NCI-H1436 treated with DMSO at 0.1 percent for 48 hours (cell line): ENCODE data around the gene TMEM106A.
A peak's percentile ranks its signal among the peaks of the same experiment; 100 is the strongest.
"Not testable (repeated sequence)": the region's sequence is repeated elsewhere in the genome, so short reads cannot be mapped to it uniquely, and the experiment has no call there.

Experiments used
- DNase-seq: peaks from one replicate; lab custom pipeline; 2025; lab: John Stamatoyannopoulos, UW

The TMEM106A gene

GRCh38 chr17:43211480-43212402 lies at the start of gene TMEM106A:
TSS of gene TMEM106A (plus strand) at chr17:43211875. CDS start at chr17:43213042, 1,167 bp downstream.
- no peak for DNase-seq

- not testable (repeated sequence) for DNase-seq
Measured at GRCh38 chr17:43165971-43166370, 45.7 kb upstream of the TMEM106A start.

GRCh38 chr17:43169561-43170139 lies 42.0 kb upstream of the TMEM106A start:
- no peak for DNase-seq

GRCh38 chr17:43170140-43170765 lies 41.4 kb upstream of the TMEM106A start:
- DNase-seq = peak; percentile 96

GRCh38 chr17:43170766-43171585 lies 40.7 kb upstream of the TMEM106A start, which contains the start of gene NBR1:
TSS of gene NBR1 (plus strand) at chr17:43171214. CDS start at chr17:43175800, 4,586 bp downstream.
- peak; percentile 94 for DNase-seq

GRCh38 chr17:43171586-43172487 lies 39.8 kb upstream of the TMEM106A start:
- DNase-seq = no peak

- DNase-seq = no peak
Measured at GRCh38 chr17:43175213-43176118, 36.2 kb upstream of the TMEM106A start.

- DNase-seq = no peak
Measured at GRCh38 chr17:43176119-43176570, 35.5 kb upstream of the TMEM106A start.

- no peak for DNase-seq
Measured at GRCh38 chr17:43183921-43184320, 27.8 kb upstream of the TMEM106A start.

- DNase-seq = not testable (repeated sequence)
Measured at GRCh38 chr17:43186656-43187055, 25.0 kb upstream of the TMEM106A start.

- DNase-seq = no peak
Measured at GRCh38 chr17:43193251-43193650, 18.4 kb upstream of the TMEM106A start.

- no peak for DNase-seq
Measured at GRCh38 chr17:43199633-43200032, 12.0 kb upstream of the TMEM106A start.

- DNase-seq = no peak
Measured at GRCh38 chr17:43200127-43200526, 11.5 kb upstream of the TMEM106A start.

- DNase-seq = not testable (repeated sequence)
Measured at GRCh38 chr17:43203013-43203412, 8.7 kb upstream of the TMEM106A start.

- DNase-seq = no peak
Measured at GRCh38 chr17:43210576-43210975, 1.1 kb upstream of the TMEM106A start.

GRCh38 chr17:43211123-43211479 lies 574 bp upstream of the TMEM106A start:
- no peak for DNase-seq

- DNase-seq = no peak
Measured at GRCh38 chr17:43212641-43213490, 1.2 kb downstream of the TMEM106A start.

GRCh38 chr17:43213545-43213944 lies 1.9 kb downstream of the TMEM106A start:
- DNase-seq = no peak

- no peak for DNase-seq
Measured at GRCh38 chr17:43215341-43215740, 3.7 kb downstream of the TMEM106A start.
